HUES48 (cell line): ENCODE measurements around the gene SOX1.

Source experiments
- H3K27ac ChIP-seq: one replicate; pipeline ENCODE4 v1.7.0; 2013; ENCODE audit warnings: low read depth, low read length, inconsistent platforms
- H3K27me3 ChIP-seq: 2 replicates; pipeline ENCODE4 v1.6.1; 2013; ENCODE audit warnings: mild to moderate bottlenecking, low read length; ENCODE audit not compliant: control insufficient read depth, insufficient read depth
- H3K36me3 ChIP-seq: 2 replicates; pipeline ENCODE4 v1.6.1; 2013; ENCODE audit warnings: low read length; ENCODE audit not compliant: control insufficient read depth, insufficient read depth
- H3K4me1 ChIP-seq: 2 replicates; pipeline ENCODE4 v1.6.1; 2013; ENCODE audit warnings: mild to moderate bottlenecking, low read length; ENCODE audit not compliant: control insufficient read depth, insufficient read depth
- H3K4me3 ChIP-seq: 2 replicates; pipeline ENCODE4 v1.5.1; 2013; ENCODE audit warnings: mild to moderate bottlenecking, low read depth, low read length
- H3K9ac ChIP-seq: 2 replicates; pipeline ENCODE4 v1.6.1; 2013; ENCODE audit warnings: mild to moderate bottlenecking, low read depth, low read length, moderate library complexity
- H3K9me3 ChIP-seq: 2 replicates; pipeline ENCODE4 v1.6.1; 2013; ENCODE audit warnings: low read length; ENCODE audit not compliant: control insufficient read depth, insufficient read depth

The SOX1 gene

DNA sequence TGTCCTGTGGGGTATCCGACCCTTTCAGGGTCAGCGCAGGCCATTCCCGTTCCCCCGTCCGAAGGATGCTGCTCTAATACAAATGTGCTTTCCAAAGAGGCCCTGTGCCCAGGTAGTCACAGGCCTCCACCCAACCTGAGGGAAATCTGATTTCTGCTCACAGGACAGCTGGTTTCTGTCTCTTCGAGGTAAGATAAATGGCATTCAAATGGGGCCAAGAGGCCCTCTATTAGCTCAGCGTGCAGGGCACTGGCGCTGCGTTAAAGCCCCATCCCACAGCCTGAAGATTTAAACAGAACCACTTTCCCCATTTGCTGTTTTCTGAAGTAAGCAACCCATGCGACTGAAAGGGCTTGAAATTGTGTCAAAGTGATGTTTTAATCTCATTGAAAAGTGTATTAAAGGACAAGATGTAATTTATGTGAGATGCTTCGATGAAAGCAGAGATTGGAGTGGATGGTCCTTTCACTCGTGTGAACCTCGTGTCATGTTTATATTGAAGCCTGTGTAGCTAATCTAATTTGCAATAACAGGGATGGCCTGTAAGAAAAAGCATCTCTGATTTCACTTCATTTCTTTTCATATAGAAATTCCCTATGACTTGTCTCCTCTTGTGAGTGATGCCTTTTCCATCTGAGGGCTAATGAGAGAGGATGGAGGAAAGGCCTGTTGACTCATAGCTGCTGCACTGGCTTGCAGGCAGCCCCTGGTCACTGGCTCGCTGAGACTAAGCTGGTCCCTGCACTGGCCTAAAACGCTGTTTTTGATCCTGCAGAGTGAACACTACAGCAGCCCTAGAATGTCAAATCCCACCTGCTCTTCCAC lies 7.3 kb upstream of the SOX1 start:
- peaks cover 31% of the 10 kb centered on the region for H3K4me1 ChIP-seq
- no peak overlapping the region for H3K27ac ChIP-seq
- no peaks in the 10 kb centered on the region for H3K9me3 ChIP-seq
- H3K27me3 ChIP-seq: peaks cover 100% of the 10 kb centered on the region
- H3K36me3 ChIP-seq: no peaks in the 10 kb centered on the region
- H3K4me3 ChIP-seq: no peak overlapping the region
- no peak overlapping the region for H3K9ac ChIP-seq

- Histone ChIP-seq H3K9me3 (no peaks in the 10 kb centered on the region), H3K4me3 (no peak overlapping the region), H3K27me3 (peaks cover 100% of the 10 kb centered on the region), H3K36me3 (no peaks in the 10 kb centered on the region), H3K4me1 (peaks cover 32% of the 10 kb centered on the region), H3K27ac (no peak overlapping the region), H3K9ac (no peak overlapping the region)
Measured at GRCh38 chr13:112060282-112060830, 6.6 kb upstream of the SOX1 start.

DNA sequence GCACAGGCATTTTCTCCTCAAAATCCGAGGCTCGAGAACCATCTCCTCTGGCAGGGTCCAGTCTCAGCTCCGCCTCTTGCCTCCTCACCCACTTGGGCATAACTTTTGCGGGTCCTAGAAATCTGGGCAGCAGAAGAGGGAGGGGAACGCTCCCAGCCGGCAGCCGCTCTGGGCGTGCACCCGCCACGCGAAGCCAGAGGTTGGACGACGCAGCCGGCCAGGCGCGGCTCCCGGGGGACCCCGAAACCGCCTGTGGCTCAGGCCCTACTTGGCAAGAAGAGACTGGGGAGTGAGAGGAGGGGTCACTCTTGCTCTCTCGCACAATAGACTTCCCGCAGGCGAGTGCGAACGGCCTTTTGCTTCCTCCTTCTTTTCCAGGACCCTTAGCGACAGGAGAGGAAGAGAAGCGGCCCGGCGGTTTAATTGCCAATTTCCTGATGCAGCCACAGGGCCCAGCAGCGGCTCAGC lies 6.0 kb upstream of the SOX1 start:
- H3K27ac ChIP-seq: no peak overlapping the region
- peaks cover 37% of the 10 kb centered on the region for H3K4me1 ChIP-seq
- H3K36me3 ChIP-seq: no peaks in the 10 kb centered on the region
- H3K4me3 ChIP-seq: peak overlapping the region; percentile 25; the same call in 1 of the 2 replicates
- H3K9me3 ChIP-seq: no peaks in the 10 kb centered on the region
- H3K27me3 ChIP-seq: peaks cover 100% of the 10 kb centered on the region
- H3K9ac ChIP-seq: no peak overlapping the region

DNA sequence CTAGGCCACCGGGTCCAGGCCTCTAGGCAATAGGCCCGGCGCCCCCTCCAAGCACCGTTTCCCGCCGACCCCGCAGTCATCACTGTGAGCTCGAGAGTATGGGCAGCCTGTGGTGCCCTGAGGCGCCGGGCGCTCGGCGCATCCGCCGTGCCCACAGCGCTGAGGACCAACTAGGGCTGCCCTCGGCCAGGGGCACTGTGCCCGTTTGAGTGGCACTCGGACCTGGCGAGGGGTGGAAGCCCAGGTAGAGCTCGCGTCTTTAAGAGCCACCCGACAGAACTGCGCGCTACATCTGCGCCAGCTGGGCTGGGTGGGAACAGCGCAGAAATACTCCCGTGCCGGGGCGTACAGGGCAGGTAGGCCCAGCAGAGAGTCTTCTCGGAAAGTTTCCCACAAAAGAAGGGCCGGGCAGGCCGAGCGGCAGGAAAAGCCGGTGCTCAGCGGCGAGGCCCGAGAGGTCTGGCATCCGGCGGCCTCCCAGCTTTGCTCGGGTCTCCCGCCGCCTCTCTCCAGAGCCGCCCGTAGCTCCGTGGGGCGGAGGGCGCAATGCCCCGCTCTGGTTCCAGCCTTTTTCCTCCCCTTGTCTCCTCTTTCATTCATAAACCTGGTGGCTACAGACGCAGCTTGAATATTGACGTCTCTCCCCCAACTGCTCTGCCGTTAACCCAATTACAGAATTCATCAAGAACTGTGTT lies 5.4 kb upstream of the SOX1 start:
- H3K4me3 ChIP-seq: peak overlapping the region; percentile 25; the same call in 1 of the 2 replicates
- no peak overlapping the region for H3K9ac ChIP-seq
- no peaks in the 10 kb centered on the region for H3K36me3 ChIP-seq
- H3K9me3 ChIP-seq: no peaks in the 10 kb centered on the region
- H3K4me1 ChIP-seq: peaks cover 36% of the 10 kb centered on the region
- H3K27ac ChIP-seq: no peak overlapping the region
- peaks cover 100% of the 10 kb centered on the region for H3K27me3 ChIP-seq

DNA sequence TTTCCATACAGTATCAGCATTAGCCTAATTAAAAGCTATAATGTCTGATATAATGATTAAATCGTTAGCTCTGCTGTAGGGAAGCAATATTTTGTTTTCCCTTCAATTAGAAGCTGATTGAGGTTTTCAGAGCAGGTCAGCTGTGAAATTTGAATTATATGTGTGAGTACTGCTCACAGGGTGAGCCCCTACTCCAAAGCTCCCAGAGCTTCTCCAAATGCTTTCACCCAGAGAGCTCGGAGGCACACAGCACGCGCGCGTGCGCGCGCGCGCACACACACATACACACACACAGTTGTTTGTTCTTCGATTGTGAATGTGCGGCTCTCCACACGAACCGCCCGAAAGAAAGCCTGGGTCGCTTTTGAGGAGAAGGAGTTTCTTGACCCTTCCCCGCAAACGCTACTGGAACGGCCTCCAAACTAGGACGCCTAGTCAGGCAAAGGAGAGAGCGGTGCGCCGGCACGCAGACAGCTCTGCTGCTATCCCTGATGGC lies 4.8 kb upstream of the SOX1 start:
- Histone ChIP-seq H3K4me1 (peaks cover 35% of the 10 kb centered on the region), H3K27me3 (peaks cover 96% of the 10 kb centered on the region), H3K4me3 (no peak overlapping the region), H3K27ac (no peak overlapping the region), H3K36me3 (no peaks in the 10 kb centered on the region), H3K9ac (no peak overlapping the region), H3K9me3 (no peaks in the 10 kb centered on the region)

- Histone ChIP-seq H3K36me3 (no peaks in the 10 kb centered on the region), H3K4me3 (peak overlapping the region; percentile 10; the same call in 1 of the 2 replicates), H3K9me3 (no peaks in the 10 kb centered on the region), H3K27me3 (peaks cover 96% of the 10 kb centered on the region), H3K27ac (no peak overlapping the region), H3K9ac (no peak overlapping the region), H3K4me1 (peaks cover 31% of the 10 kb centered on the region)
Measured at GRCh38 chr13:112062571-112063570, 4.1 kb upstream of the SOX1 start.

DNA sequence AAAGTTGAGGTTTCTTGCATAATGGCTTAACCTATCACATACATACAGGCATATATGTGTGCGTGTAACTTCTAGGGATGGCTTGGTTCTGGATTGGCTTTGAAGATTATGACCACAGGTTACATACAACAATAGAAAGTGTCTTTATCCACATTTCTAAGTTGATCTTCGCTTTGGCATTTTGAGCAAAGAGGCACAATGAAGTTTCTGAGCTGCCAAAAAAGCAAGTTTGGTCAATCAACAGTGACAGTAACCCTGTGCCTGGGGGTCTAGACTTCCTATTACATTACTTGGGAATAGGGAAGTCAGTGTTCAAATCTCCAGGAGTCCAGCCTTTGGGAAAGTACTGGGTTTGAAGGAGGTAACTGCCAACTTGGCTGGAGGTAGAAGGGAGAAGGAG lies 3.1 kb upstream of the SOX1 start:
- no peak overlapping the region for H3K27ac ChIP-seq
- H3K36me3 ChIP-seq: no peaks in the 10 kb centered on the region
- H3K4me3 ChIP-seq: no peak overlapping the region
- H3K27me3 ChIP-seq: peaks cover 96% of the 10 kb centered on the region
- H3K9ac ChIP-seq: no peak overlapping the region
- H3K4me1 ChIP-seq: peaks cover 26% of the 10 kb centered on the region
- no peaks in the 10 kb centered on the region for H3K9me3 ChIP-seq

GRCh38 chr13:112064222-112064621 lies 2.7 kb upstream of the SOX1 start:
- Histone ChIP-seq H3K4me1 (peaks cover 26% of the 10 kb centered on the region), H3K9ac (no peak overlapping the region), H3K4me3 (no peak overlapping the region), H3K27me3 (peaks cover 96% of the 10 kb centered on the region), H3K36me3 (no peaks in the 10 kb centered on the region), H3K9me3 (no peaks in the 10 kb centered on the region), H3K27ac (no peak overlapping the region)

DNA sequence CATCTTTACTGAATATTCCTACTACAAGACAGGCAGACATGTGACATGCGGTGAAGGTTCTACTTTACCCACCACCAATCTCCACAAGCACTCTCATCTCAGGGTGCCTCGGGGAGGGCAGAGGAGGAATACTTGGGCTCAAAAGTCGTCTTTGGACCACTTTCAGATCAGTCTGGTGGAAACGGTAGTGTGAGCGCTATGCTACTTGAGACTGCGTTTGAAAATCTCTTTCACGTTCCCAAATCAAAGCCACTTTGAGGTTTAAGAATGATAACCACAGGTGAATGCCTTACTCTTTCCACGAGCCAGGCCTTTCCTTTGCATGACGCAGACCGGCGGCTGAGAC lies 1.5 kb upstream of the SOX1 start:
- peaks cover 96% of the 10 kb centered on the region for H3K27me3 ChIP-seq
- H3K27ac ChIP-seq: no peak overlapping the region
- no peaks in the 10 kb centered on the region for H3K36me3 ChIP-seq
- H3K4me3 ChIP-seq: no peak overlapping the region
- H3K9ac ChIP-seq: no peak overlapping the region
- peaks cover 26% of the 10 kb centered on the region for H3K4me1 ChIP-seq
- H3K9me3 ChIP-seq: no peaks in the 10 kb centered on the region

GRCh38 chr13:112065867-112066623 lies 904 bp upstream of the SOX1 start:
- no peak overlapping the region for H3K9ac ChIP-seq
- H3K27ac ChIP-seq: no peak overlapping the region
- H3K4me1 ChIP-seq: peaks cover 26% of the 10 kb centered on the region
- H3K27me3 ChIP-seq: peaks cover 96% of the 10 kb centered on the region
- no peaks in the 10 kb centered on the region for H3K9me3 ChIP-seq
- H3K4me3 ChIP-seq: peak overlapping the region; percentile 59
- no peaks in the 10 kb centered on the region for H3K36me3 ChIP-seq
